Vagina (tissue), 2 donors: ENCODE data around the gene ZNF566. TPM values are rescaled to one million over a fixed set of nuclear protein-coding genes. Genes with fewer than 3 reads are reported as not detected.
"Not testable (repeated sequence)": the region's sequence is repeated elsewhere in the genome, so short reads cannot be mapped to it uniquely, and the experiment has no call there.

ENCODE experiments used
- DNase-seq, 2 donors: peaks; one replicate each; pipeline ENCODE4 v3.0.0-alpha.2; 2017; ENCODE audit errors: extremely low spot score in 2 of 2
- H3K27ac ChIP-seq: fragments of 200-600 bp; sonication (generic); one replicate; pipeline ENCODE4 v1.5.1; 2019
- H3K27me3 ChIP-seq: fragments of 200-600 bp; sonication (generic); one replicate; pipeline ENCODE4 v1.5.1; 2019
- H3K36me3 ChIP-seq, 2 donors: fragments of 200-600 bp; sonication (generic); one replicate each; pipeline ENCODE4 v1.5.1; 2017 to 2019
- H3K4me1 ChIP-seq: fragments of 200-600 bp; sonication (generic); one replicate; pipeline ENCODE4 v1.5.1; 2019
- H3K4me3 ChIP-seq, 2 donors: fragments of 200-600 bp; sonication (generic); 1 replicate in 1 of 2; 2 replicates in 1 of 2; pipeline ENCODE4 v1.5.1; 2016 to 2019
- H3K9me3 ChIP-seq: fragments of 200-600 bp; sonication (generic); one replicate; pipeline ENCODE4 v1.5.1; 2019
- POLR2A ChIP-seq, 2 donors: fragments of 450-650 bp; IDR thresholded peaks; one replicate each; pipeline ENCODE4 v1.6.1; 2017; ENCODE audit warnings: antibody characterized with exemption in 2 of 2, mild to moderate bottlenecking in 2 of 2, moderate library complexity in 2 of 2
- POLR2AphosphoS5 ChIP-seq, 2 donors: sonication (generic); formaldehyde crosslinking; IDR thresholded peaks; one replicate each; pipeline ENCODE4 v1.9.0; 2017; ENCODE audit warnings: antibody characterized with exemption in 2 of 2, mild to moderate bottlenecking in 2 of 2, low read depth in 1 of 2; ENCODE audit not compliant: insufficient read depth in 1 of 2
- intact Hi-C: fragments of 100-400 bp; cut with DNase I; formaldehyde crosslinking; loops from one replicate; pipeline ENCODE4 v1.15.1; 2023
- total RNA-seq: library from RNA; depleted of rRNA; stranded (reverse); fragments of >200 nt; gene quantifications from one replicate; pipeline ENCODE4 v1.2.3, GENCODE V29; 2016
- TF ChIP-seq, protein P1 (sequence below), 3 experiments: fragments of 450-650 bp in 2 of 3; fragments of 200-600 bp in 1 of 3; sonication (generic) in 1 of 3; IDR thresholded peaks; one replicate each; pipeline ENCODE4 v1.5.1; 2017 to 2019; ENCODE audit warnings: antibody characterized with exemption in 3 of 3, mild to moderate bottlenecking in 2 of 3, moderate library complexity in 2 of 3

The ZNF566 gene
- total RNA-seq, 1 donor from 2014 or later, result 11.3 TPM

DNA sequence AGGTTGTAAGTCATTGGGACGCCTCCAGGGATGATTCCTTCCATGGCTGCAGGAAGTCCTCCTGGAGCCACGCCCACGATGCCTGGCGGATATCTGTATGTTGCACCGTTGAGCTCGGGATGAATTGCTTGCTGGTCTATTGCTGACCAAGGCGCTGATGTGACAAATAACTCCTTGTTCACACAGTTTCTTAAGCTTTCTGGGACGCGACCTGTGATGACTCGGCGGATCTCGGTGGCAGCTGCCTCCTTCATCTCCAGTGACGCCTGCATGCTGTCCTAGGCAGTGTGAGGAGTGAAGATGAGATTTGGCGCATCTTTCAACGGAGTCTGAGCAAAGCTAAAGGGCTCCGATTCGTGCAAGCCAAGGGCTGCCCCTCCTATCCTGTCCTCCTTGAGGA is 7.6 kb upstream of the ZNF566 start:
- no peak for DNase-seq
- H3K27ac ChIP-seq, result no peak overlapping the region
- H3K9me3 ChIP-seq, result peaks cover 17% of the 10 kb centered on the region
- no peaks in the 10 kb centered on the region for H3K4me1 ChIP-seq
- intact Hi-C loops, result no loop called here
- H3K36me3 ChIP-seq, result no peaks in the 10 kb centered on the region
- no peak overlapping the region for H3K4me3 ChIP-seq
- no peak for TF ChIP-seq POLR2AphosphoS5 (IDR thresholded peaks at IDR 0.05; ENCODE audit: insufficient read depth in 1 of 2, low read depth in 1 of 2)
- TF ChIP-seq POLR2A (IDR thresholded peaks at IDR 0.05), result no peak
- TF ChIP-seq, protein P1, sequence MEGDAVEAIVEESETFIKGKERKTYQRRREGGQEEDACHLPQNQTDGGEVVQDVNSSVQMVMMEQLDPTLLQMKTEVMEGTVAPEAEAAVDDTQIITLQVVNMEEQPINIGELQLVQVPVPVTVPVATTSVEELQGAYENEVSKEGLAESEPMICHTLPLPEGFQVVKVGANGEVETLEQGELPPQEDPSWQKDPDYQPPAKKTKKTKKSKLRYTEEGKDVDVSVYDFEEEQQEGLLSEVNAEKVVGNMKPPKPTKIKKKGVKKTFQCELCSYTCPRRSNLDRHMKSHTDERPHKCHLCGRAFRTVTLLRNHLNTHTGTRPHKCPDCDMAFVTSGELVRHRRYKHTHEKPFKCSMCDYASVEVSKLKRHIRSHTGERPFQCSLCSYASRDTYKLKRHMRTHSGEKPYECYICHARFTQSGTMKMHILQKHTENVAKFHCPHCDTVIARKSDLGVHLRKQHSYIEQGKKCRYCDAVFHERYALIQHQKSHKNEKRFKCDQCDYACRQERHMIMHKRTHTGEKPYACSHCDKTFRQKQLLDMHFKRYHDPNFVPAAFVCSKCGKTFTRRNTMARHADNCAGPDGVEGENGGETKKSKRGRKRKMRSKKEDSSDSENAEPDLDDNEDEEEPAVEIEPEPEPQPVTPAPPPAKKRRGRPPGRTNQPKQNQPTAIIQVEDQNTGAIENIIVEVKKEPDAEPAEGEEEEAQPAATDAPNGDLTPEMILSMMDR (IDR thresholded peaks at IDR 0.05), result no peak
- H3K27me3 ChIP-seq, result no peaks in the 10 kb centered on the region

DNA sequence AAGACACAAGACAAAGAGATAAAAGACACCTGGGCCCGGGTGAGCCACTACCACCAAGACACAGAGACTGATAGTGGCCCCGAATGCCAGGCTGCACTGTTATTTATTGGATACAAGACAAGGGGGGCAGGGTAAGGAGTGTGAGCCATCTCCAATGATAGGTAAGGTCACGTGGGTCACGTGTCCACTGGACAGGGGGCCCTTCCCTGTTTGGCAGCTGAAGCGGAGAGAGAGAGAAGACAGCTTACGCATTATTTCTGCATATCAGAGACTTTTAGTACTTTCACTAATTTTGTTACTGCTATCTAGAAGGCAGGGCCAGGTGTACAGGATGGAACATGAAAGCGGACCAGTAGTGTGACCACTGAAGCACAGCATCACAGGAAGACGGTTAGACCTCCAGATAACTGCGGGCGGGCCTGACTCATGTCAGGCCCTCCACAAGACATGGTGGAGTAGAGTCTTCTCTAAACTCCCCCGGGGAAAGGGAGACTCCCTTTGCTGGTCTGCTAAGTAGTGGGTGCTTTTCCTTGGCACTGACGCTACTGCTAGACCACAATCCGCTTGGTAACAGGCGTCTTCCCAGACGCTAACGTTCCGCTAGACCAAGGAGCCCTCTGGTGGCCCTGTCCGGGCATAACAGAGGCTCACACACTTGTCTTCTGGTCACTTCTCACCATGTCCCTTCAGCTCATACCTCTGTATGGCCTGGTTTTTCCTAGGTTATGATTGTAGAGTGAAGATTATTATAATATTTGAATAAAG is 3.5 kb upstream of the ZNF566 start:
- peaks cover 14% of the 10 kb centered on the region for H3K4me1 ChIP-seq
- intact Hi-C loops, DNase-seq, H3K27me3 ChIP-seq, H3K27ac ChIP-seq, H3K9me3 ChIP-seq, H3K4me3 ChIP-seq, H3K36me3 ChIP-seq: not testable (repeated sequence)
- TF ChIP-seq, protein P1 (IDR thresholded peaks at IDR 0.05), result peak in 1 of 3 experiments; percentile 27

DNA sequence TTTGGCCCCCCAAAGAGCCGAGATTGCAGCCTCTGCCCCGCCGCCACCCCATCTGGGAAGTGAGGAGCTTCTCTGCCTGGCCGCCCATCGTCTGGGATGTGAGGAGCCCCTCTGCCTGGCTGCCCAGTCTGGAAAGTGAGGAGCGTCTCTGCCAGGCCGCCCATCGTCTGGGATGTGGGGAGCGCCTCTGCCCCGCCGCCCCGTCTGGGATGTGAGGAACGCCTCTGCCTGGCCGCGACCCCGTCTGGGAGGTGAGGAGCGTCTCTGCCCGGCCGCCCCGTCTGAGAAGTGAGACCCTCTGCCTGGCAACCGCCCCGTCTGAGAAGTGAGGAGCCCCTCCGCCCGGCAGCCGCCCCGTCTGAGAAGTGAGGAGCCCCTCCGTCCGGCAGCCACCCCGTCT is 1.5 kb upstream of the ZNF566 start:
- H3K36me3 ChIP-seq, H3K27me3 ChIP-seq, DNase-seq, H3K4me3 ChIP-seq, H3K9me3 ChIP-seq, H3K27ac ChIP-seq, intact Hi-C loops: not testable (repeated sequence)
- peaks cover 19% of the 10 kb centered on the region for H3K4me1 ChIP-seq

GRCh38 chr19:36489920-36490415 is 607 bp upstream of the ZNF566 start:
- peak overlapping the region; percentile 62 to 93 for H3K4me3 ChIP-seq
- H3K9me3 ChIP-seq, result no peaks in the 10 kb centered on the region
- TF ChIP-seq POLR2AphosphoS5 (IDR thresholded peaks at IDR 0.05; ENCODE audit: insufficient read depth in 1 of 2, low read depth in 1 of 2), result peak in 1 of 2 donors; percentile 43
- TF ChIP-seq, protein P1 (IDR thresholded peaks at IDR 0.05), result no peak
- no peak for TF ChIP-seq POLR2A (IDR thresholded peaks at IDR 0.05)
- peak overlapping the region; percentile 84 for H3K27ac ChIP-seq
- H3K4me1 ChIP-seq, result peaks cover 19% of the 10 kb centered on the region
- no peaks in the 10 kb centered on the region for H3K27me3 ChIP-seq
- intact Hi-C loops, result no loop called here
- DNase-seq, result no peak
- H3K36me3 ChIP-seq, result no peaks in the 10 kb centered on the region

GRCh38 chr19:36488846-36489117 is 579 bp downstream of the ZNF566 start:
- Histone ChIP-seq H3K27me3 (no peaks in the 10 kb centered on the region), H3K27ac (peak overlapping the region; percentile 84), H3K36me3 (no peaks in the 10 kb centered on the region), H3K4me3 (peak overlapping the region; percentile 62 to 93), H3K4me1 (peaks cover 19% of the 10 kb centered on the region), H3K9me3 (no peaks in the 10 kb centered on the region)
- DNase-seq, result no peak
- TF ChIP-seq, protein P1 (IDR thresholded peaks at IDR 0.05), result no peak
- TF ChIP-seq POLR2AphosphoS5 (IDR thresholded peaks at IDR 0.05; ENCODE audit: insufficient read depth in 1 of 2, low read depth in 1 of 2) (no peak), POLR2A (IDR thresholded peaks at IDR 0.05) (no peak)
- intact Hi-C loops, result no loop called here
